ENCODE results near the gene CAST. TPM values are rescaled to one million over a fixed set of nuclear protein-coding genes. Genes with fewer than 3 reads are reported as not detected.

CAST gene
- total RNA-seq, 1 donor from 2014 or later = 287 TPM

GRCh38 chr5:96750110-96750822, 88.1 kb downstream of the CAST start:
- H3K9me3 Mint-ChIP-seq (ENCODE audit: unreplicated experiment) = no peaks in the 10 kb centered on the region
- no peaks in the 10 kb centered on the region for H3K4me1 ChIP-seq (ENCODE audit: insufficient read depth, low read length)
- no peak overlapping the region for H2AFZ ChIP-seq (ENCODE audit: low read depth, low read length)
- peaks cover 76% of the 10 kb centered on the region for H3K36me3 ChIP-seq (ENCODE audit: insufficient read depth, low read length)
- H3K27ac Mint-ChIP-seq (ENCODE audit: unreplicated experiment) = no peak overlapping the region
- H3K79me2 ChIP-seq (ENCODE audit: insufficient read depth, low read length) = no peaks in the 10 kb centered on the region
- FAIRE-seq (no peak), DNase-seq (ENCODE audit: low read depth) (no peak)
- no peak for TF ChIP-seq EZH2 (IDR thresholded peaks at IDR 0.05; ENCODE audit: insufficient read depth, low read length)
- TF ChIP-seq CTCF (IDR thresholded peaks at IDR 0.05; ENCODE audit: insufficient read depth, low read depth, low read length) = no peak
- H3K4me1 Mint-ChIP-seq (ENCODE audit: low read depth, unreplicated experiment) = no peaks in the 10 kb centered on the region
- H3K27ac ChIP-seq (ENCODE audit: low read depth, low read length) = no peak overlapping the region
- H4K20me1 ChIP-seq (ENCODE audit: insufficient read depth, low read length) = peaks cover 14% of the 10 kb centered on the region
- H3K4me3 ChIP-seq (ENCODE audit: insufficient read depth, low read depth, low read length) = no peak overlapping the region
- no peaks in the 10 kb centered on the region for H3K9me3 ChIP-seq (ENCODE audit: insufficient read depth, low read depth, low read length)
- no peaks in the 10 kb centered on the region for H3K27me3 ChIP-seq (ENCODE audit: insufficient read depth, low read length)
- peaks cover 18% of the 10 kb centered on the region for H3K36me3 Mint-ChIP-seq (ENCODE audit: low read depth, unreplicated experiment)
- no peak overlapping the region for H3K9ac ChIP-seq (ENCODE audit: low read length)
- H3K27me3 Mint-ChIP-seq (ENCODE audit: low read depth, unreplicated experiment) = no peaks in the 10 kb centered on the region
- no peak overlapping the region for H3K4me3 Mint-ChIP-seq (ENCODE audit: unreplicated experiment)
- H3K4me2 ChIP-seq (ENCODE audit: low read length) = no peak overlapping the region

GRCh38 chr5:96751203-96752169, 89.3 kb downstream of the CAST start:
- H3K4me1 Mint-ChIP-seq (ENCODE audit: low read depth, unreplicated experiment) = no peaks in the 10 kb centered on the region
- Histone ChIP-seq H4K20me1 (ENCODE audit: insufficient read depth, low read length) (peaks cover 14% of the 10 kb centered on the region), H3K4me1 (ENCODE audit: insufficient read depth, low read length) (no peaks in the 10 kb centered on the region), H3K4me2 (ENCODE audit: low read length) (no peak overlapping the region), H3K27ac (ENCODE audit: low read depth, low read length) (no peak overlapping the region), H3K9ac (ENCODE audit: low read length) (no peak overlapping the region), H3K36me3 (ENCODE audit: insufficient read depth, low read length) (peaks cover 77% of the 10 kb centered on the region), H3K9me3 (ENCODE audit: insufficient read depth, low read depth, low read length) (no peaks in the 10 kb centered on the region), H3K4me3 (ENCODE audit: insufficient read depth, low read depth, low read length) (no peak overlapping the region), H3K79me2 (ENCODE audit: insufficient read depth, low read length) (no peaks in the 10 kb centered on the region), H2AFZ (ENCODE audit: low read depth, low read length) (no peak overlapping the region), H3K27me3 (ENCODE audit: insufficient read depth, low read length) (no peaks in the 10 kb centered on the region)
- no peaks in the 10 kb centered on the region for H3K9me3 Mint-ChIP-seq (ENCODE audit: unreplicated experiment)
- H3K27me3 Mint-ChIP-seq (ENCODE audit: low read depth, unreplicated experiment) = no peaks in the 10 kb centered on the region
- H3K4me3 Mint-ChIP-seq (ENCODE audit: unreplicated experiment) = no peak overlapping the region
- H3K27ac Mint-ChIP-seq (ENCODE audit: unreplicated experiment) = no peak overlapping the region
- peaks cover 16% of the 10 kb centered on the region for H3K36me3 Mint-ChIP-seq (ENCODE audit: low read depth, unreplicated experiment)
- FAIRE-seq = no peak
- TF ChIP-seq CTCF (IDR thresholded peaks at IDR 0.05; ENCODE audit: insufficient read depth, low read depth, low read length) (no peak), EZH2 (IDR thresholded peaks at IDR 0.05; ENCODE audit: insufficient read depth, low read length) (no peak)
- no peak for DNase-seq (ENCODE audit: low read depth)

All from astrocyte (in vitro differentiated cells and primary cell).